K562 (cell line): ENCODE results near the gene TVP23B. TPM values are rescaled to one million over a fixed set of nuclear protein-coding genes. Genes with fewer than 3 reads are reported as not detected.
A peak's percentile ranks its signal among the peaks of the same experiment; 100 is the strongest.

Source experiments
- ADNP ChIP-seq: fragments of 200-800 bp; sonication (Bioruptor generic); IDR thresholded peaks from 2 replicates; pipeline ENCODE4 v1.6.1; 2016; ENCODE audit warnings: missing genetic modification characterization, missing compliant biosample characterization
- ATF1 ChIP-seq, 2 experiments: fragments of 450-650 bp in 1 of 2; IDR thresholded peaks; 2 replicates each; pipeline ENCODE4 v1.6.1; 2016; ENCODE audit warnings: missing compliant biosample characterization in 1 of 2, missing genetic modification characterization in 1 of 2
- ATF7 ChIP-seq: fragments of 450-650 bp; IDR thresholded peaks from 2 replicates; pipeline ENCODE4 v1.7.1; 2014; ENCODE audit warnings: mild to moderate bottlenecking, moderate library complexity
- CBFA2T2 ChIP-seq: fragments of 450-650 bp; conservative IDR thresholded peaks from 2 replicates; pipeline ENCODE4 v1.6.1; 2017; ENCODE audit warnings: mild to moderate bottlenecking
- DMBX1 ChIP-seq: fragments of 250-450 bp; sonication (Bioruptor Pico); IDR thresholded peaks from 2 replicates; pipeline ENCODE4 v1.8.0; 2022; ENCODE audit warnings: inconsistent platforms, mild to moderate bottlenecking, moderate library complexity, borderline replicate concordance
- HMG20A ChIP-seq: fragments of 450-650 bp; formaldehyde crosslinking; conservative IDR thresholded peaks from 2 replicates; pipeline ENCODE4 v1.4.0; 2020; ENCODE audit warnings: mild to moderate bottlenecking, mixed read lengths
- MAZ ChIP-seq, 2 experiments: fragments of 450-650 bp in 1 of 2; sonication (generic) in 1 of 2; formaldehyde crosslinking; IDR thresholded peaks in 1 of 2; conservative IDR thresholded peaks in 1 of 2; 2 replicates each; pipeline versions ENCODE4 v1.4.0 to v1.5.0; 2020; ENCODE audit warnings: mild to moderate bottlenecking in 1 of 2, missing genetic modification reagents in 1 of 2
- MTA2 ChIP-seq: fragments of 450-650 bp; IDR thresholded peaks from 2 replicates; pipeline ENCODE4 v1.6.1; 2016; ENCODE audit warnings: low read depth
- NBN ChIP-seq: fragments of 450-650 bp; IDR thresholded peaks from 2 replicates; pipeline ENCODE4 v1.6.1; 2016; ENCODE audit warnings: low read depth, mild to moderate bottlenecking
- NFYB ChIP-seq: IDR thresholded peaks from 2 replicates; pipeline ENCODE4 v1.6.1; 2011; ENCODE audit warnings: mild to moderate bottlenecking, moderate library complexity; ENCODE audit not compliant: insufficient read length; ENCODE audit errors: extremely low read depth
- PCBP2 ChIP-seq: fragments of 200-400 bp; formaldehyde crosslinking; IDR thresholded peaks from 2 replicates; pipeline ENCODE4 v1.6.1; 2018; ENCODE audit warnings: low read length, low read depth, mild to moderate bottlenecking, moderate library complexity; ENCODE audit not compliant: poor library complexity, severe bottlenecking
- SIN3B ChIP-seq: fragments of 450-650 bp; IDR thresholded peaks from 2 replicates; pipeline ENCODE4 v1.6.1; 2017; ENCODE audit warnings: low read depth, mild to moderate bottlenecking, moderate library complexity
- TOE1 ChIP-seq, 2 experiments: fragments of 450-650 bp in 1 of 2; sonication (generic) in 1 of 2; formaldehyde crosslinking in 1 of 2; IDR thresholded peaks; 2 replicates each; pipeline versions ENCODE4 v1.7.1 to v1.8.0; 2016 to 2022; ENCODE audit warnings: borderline replicate concordance in 2 of 2, mild to moderate bottlenecking in 2 of 2, antibody characterized with exemption in 1 of 2, inconsistent platforms in 1 of 2, low read depth in 1 of 2, missing genetic modification reagents in 1 of 2, moderate library complexity in 1 of 2
- XRCC5 ChIP-seq: fragments of 200-400 bp; formaldehyde crosslinking; IDR thresholded peaks from 2 replicates; pipeline ENCODE4 v1.6.1; 2017; ENCODE audit warnings: low read depth, mild to moderate bottlenecking, low read length
- ZNF3 ChIP-seq: fragments of 250-450 bp; sonication (Bioruptor Pico); IDR thresholded peaks from 2 replicates; pipeline ENCODE4 v1.5.0; 2021; ENCODE audit warnings: mild to moderate bottlenecking, moderate library complexity
- ZNF57 ChIP-seq: fragments of 450-650 bp; formaldehyde crosslinking; IDR thresholded peaks from 2 replicates; pipeline ENCODE4 v1.4.0; 2020; ENCODE audit warnings: mild to moderate bottlenecking, moderate library complexity
- polyA plus RNA-seq, 8 experiments: library from polyadenylated mRNA; depleted of rRNA in 4 of 8; stranded (reverse) in 5 of 8; unstranded in 3 of 8; fragments of >200 nt; fragmentation: Nextera tagmentation in 2 of 8; fragmentation: Illumina TruSeq in 1 of 8; extraction: Ambion mirVana in 2 of 8; extraction: Trizol in 1 of 8; gene quantifications; 2 replicates each; pipeline versions ENCODE4 v1.2.1 to v1.2.3, GENCODE V29; 2011 to 2014; ENCODE audit warnings: inconsistent platforms in 1 of 8, missing spikeins in 1 of 8
- total RNA-seq, 7 experiments: library from RNA; depleted of rRNA in 6 of 7; stranded (reverse); fragments of >200 nt in 6 of 7; fragmentation: Illumina TruSeq in 2 of 7; extraction: Trizol in 2 of 7; gene quantifications; 2 replicates each; pipeline versions ENCODE4 v1.2.1 to v1.2.3, GENCODE V29; 2011 to 2021; ENCODE audit warnings: low replicate concordance in 1 of 7
- TF ChIP-seq, protein P1 (sequence below): sonication (generic); formaldehyde crosslinking; IDR thresholded peaks from 2 replicates; pipeline ENCODE4 v1.5.0; 2020; ENCODE audit warnings: missing genetic modification reagents
- TF ChIP-seq, protein P2 (sequence below): fragments of 450-650 bp; IDR thresholded peaks from 2 replicates; pipeline ENCODE4 v1.6.1; 2016; ENCODE audit warnings: antibody characterized with exemption
- TF ChIP-seq, protein P3 (sequence below): fragments of 450-650 bp; IDR thresholded peaks from 2 replicates; pipeline ENCODE4 v1.6.1; 2016; ENCODE audit warnings: mild to moderate bottlenecking

TVP23B gene
- total and polyA plus RNA-seq, 9 of the 15 experiments (the other 6 are each of a cell fraction or from before 2014, with no cell fraction given): 10.4 to 52.8 (median 15.8) TPM

DNA sequence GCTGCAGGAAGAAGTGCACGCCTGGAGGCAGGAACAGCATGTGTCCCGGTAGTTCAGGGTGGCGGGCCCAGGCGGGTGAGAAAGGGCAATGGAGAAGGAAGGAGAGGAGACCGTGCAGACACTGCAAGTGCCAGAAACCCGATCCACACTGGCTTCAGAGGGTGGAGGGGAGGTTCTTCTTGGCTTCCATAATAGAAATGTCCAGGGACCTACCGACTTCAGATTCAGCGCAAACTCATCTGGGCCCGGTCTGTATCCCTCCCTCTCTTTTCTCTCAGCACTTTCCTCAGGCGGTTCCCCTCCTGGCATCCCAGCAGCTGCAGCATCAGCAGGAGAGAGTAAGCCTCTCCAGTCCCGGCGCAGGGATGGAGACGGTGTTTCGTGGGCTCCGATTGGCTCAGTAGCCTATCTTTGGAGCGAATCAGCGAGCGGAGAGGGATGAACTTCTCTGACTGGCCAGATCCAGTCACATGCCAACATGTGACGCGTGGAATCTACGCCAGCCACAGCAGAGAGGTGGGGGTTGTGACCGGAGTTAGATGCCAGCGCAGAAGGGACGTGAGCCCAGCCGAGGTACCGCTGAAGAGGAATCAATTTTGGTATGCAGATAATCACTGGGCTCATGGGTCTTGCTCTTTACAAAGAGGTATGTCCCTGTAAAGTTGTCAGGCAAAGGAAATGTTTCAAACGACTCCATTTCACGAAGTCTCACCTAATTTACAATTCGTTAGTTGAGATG is 75.0 kb downstream of the TVP23B start (continued):
- no peak for TF ChIP-seq NBN
- TF ChIP-seq, protein P1, sequence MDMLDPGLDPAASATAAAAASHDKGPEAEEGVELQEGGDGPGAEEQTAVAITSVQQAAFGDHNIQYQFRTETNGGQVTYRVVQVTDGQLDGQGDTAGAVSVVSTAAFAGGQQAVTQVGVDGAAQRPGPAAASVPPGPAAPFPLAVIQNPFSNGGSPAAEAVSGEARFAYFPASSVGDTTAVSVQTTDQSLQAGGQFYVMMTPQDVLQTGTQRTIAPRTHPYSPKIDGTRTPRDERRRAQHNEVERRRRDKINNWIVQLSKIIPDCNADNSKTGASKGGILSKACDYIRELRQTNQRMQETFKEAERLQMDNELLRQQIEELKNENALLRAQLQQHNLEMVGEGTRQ (CRISPR knock-in tag): peak; percentile 97
- TF ChIP-seq, protein P2, sequence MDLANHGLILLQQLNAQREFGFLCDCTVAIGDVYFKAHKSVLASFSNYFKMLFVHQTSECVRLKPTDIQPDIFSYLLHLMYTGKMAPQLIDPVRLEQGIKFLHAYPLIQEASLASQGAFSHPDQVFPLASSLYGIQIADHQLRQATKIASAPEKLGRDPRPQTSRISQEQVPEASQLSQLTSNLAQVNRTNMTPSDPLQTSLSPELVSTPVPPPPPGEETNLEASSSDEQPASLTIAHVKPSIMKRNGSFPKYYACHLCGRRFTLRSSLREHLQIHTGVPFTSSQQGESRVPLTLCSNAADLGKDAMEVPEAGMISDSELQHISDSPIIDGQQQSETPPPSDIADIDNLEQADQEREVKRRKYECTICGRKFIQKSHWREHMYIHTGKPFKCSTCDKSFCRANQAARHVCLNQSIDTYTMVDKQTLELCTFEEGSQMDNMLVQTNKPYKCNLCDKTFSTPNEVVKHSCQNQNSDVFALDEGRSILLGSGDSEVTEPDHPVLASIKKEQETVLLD: no peak
- TF ChIP-seq CBFA2T2: peak; percentile 63
- peak; percentile 38 to 82; a peak in 3 of 4 replicates for TF ChIP-seq MAZ (CRISPR knock-in tag; conservative IDR thresholded peaks at IDR 0.05 in 1 of 2, IDR thresholded peaks at IDR 0.05 in 1 of 2)
- peak; percentile 32; the same call in 1 of the 2 replicates for TF ChIP-seq ATF7
- peak; percentile 69 for TF ChIP-seq NFYB
- TF ChIP-seq PCBP2: no peak
- no peak for TF ChIP-seq ATF1 (CRISPR knock-in tag; IDR thresholded peaks at IDR 0.05)
- TF ChIP-seq ATF1 (tag; IDR thresholded peaks at IDR 0.05): peak; percentile 93
- no peak for TF ChIP-seq DMBX1 (CRISPR knock-in tag)
- no peak for TF ChIP-seq MTA2
- TF ChIP-seq XRCC5: no peak
- TF ChIP-seq ZNF57: no peak
- TF ChIP-seq HMG20A (CRISPR knock-in tag): no peak
- peak; percentile 77 for TF ChIP-seq SIN3B
- peak; percentile 47; the same call in 1 of the 2 replicates for TF ChIP-seq TOE1 (IDR thresholded peaks at IDR 0.05; ENCODE audit: borderline replicate concordance)
- no peak for TF ChIP-seq TOE1 (CRISPR knock-in tag; IDR thresholded peaks at IDR 0.05; ENCODE audit: borderline replicate concordance, low read depth)
- TF ChIP-seq ADNP (tag): no peak
- no peak for TF ChIP-seq ZNF3 (CRISPR knock-in tag)
- TF ChIP-seq, protein P3, sequence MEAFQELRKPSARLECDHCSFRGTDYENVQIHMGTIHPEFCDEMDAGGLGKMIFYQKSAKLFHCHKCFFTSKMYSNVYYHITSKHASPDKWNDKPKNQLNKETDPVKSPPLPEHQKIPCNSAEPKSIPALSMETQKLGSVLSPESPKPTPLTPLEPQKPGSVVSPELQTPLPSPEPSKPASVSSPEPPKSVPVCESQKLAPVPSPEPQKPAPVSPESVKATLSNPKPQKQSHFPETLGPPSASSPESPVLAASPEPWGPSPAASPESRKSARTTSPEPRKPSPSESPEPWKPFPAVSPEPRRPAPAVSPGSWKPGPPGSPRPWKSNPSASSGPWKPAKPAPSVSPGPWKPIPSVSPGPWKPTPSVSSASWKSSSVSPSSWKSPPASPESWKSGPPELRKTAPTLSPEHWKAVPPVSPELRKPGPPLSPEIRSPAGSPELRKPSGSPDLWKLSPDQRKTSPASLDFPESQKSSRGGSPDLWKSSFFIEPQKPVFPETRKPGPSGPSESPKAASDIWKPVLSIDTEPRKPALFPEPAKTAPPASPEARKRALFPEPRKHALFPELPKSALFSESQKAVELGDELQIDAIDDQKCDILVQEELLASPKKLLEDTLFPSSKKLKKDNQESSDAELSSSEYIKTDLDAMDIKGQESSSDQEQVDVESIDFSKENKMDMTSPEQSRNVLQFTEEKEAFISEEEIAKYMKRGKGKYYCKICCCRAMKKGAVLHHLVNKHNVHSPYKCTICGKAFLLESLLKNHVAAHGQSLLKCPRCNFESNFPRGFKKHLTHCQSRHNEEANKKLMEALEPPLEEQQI: no peak
